A673 (cell line): Measurements from ENCODE around the gene OR12D2. TPM values are rescaled to one million over a fixed set of nuclear protein-coding genes. Genes with fewer than 3 reads are reported as not detected.

Source experiments
- BruUV-seq: library from RNA; stranded (reverse); fragments of 400-500 nt; replicated peaks from 2 replicates; lab custom pipeline; 2021; lab: Mats Ljungman, UMichigan
- CTCF ChIA-PET: fragments of 300-600 bp; sonication (Branson Sonifier 250); formaldehyde crosslinking; loops from one replicate; lab custom pipeline; 2022; ENCODE audit warnings: antibody characterized with exemption; lab: Charles Lee
- POLR2A ChIA-PET: fragments of 300-600 bp; sonication (Branson Sonifier 250); formaldehyde crosslinking; loops from one replicate; lab custom pipeline; 2022; ENCODE audit warnings: antibody characterized with exemption; ENCODE audit not compliant: low non-redundant PET; lab: Charles Lee
- DNase-seq: peaks from one replicate; pipeline ENCODE4 v3.0.0-alpha.2; 2015; ENCODE audit warnings: low spot score
- H3K27ac ChIP-seq: fragments of 200-600 bp; sonication (generic); 2 replicates; pipeline ENCODE4 v1.5.1; 2016; ENCODE audit warnings: mixed run types, low read depth, mild to moderate bottlenecking, mixed read lengths, antibody characterized with exemption, low read length; ENCODE audit not compliant: poor library complexity, severe bottlenecking
- H3K27me3 ChIP-seq: fragments of 200-600 bp; sonication (generic); replicated peaks from 2 replicates; pipeline ENCODE4 v1.6.1; 2017; ENCODE audit warnings: mixed run types, low read depth, mild to moderate bottlenecking, mixed read lengths, antibody characterized with exemption, low read length; ENCODE audit not compliant: insufficient read depth, poor library complexity
- H3K36me3 ChIP-seq: fragments of 200-600 bp; sonication (generic); 2 replicates; pipeline ENCODE4 v1.6.1; 2016; ENCODE audit warnings: mixed run types, mild to moderate bottlenecking, mixed read lengths, antibody characterized with exemption, low read length; ENCODE audit not compliant: insufficient read depth, poor library complexity, severe bottlenecking
- H3K4me1 ChIP-seq: fragments of 200-600 bp; sonication (generic); 2 replicates; pipeline ENCODE4 v1.6.1; 2017; ENCODE audit warnings: mixed run types, mild to moderate bottlenecking, mixed read lengths, antibody characterized with exemption, low read length; ENCODE audit not compliant: insufficient read depth, poor library complexity, severe bottlenecking
- H3K4me3 ChIP-seq: fragments of 200-600 bp; sonication (generic); 2 replicates; pipeline ENCODE4 v1.5.1; 2016; ENCODE audit warnings: low read depth, mixed run types, mild to moderate bottlenecking, mixed read lengths, low read length; ENCODE audit not compliant: poor library complexity, severe bottlenecking
- H3K9me3 ChIP-seq: fragments of 200-600 bp; sonication (generic); 2 replicates; pipeline ENCODE4 v1.6.1; 2016; ENCODE audit warnings: mixed run types, low read depth, mild to moderate bottlenecking, mixed read lengths, antibody characterized with exemption, low read length; ENCODE audit not compliant: poor library complexity, severe bottlenecking
- CTCF ChIP-seq: fragments of 300-800, 200-600 bp; sonication (generic); conservative IDR thresholded peaks from 2 replicates; pipeline ENCODE4 v1.5.1; 2017; ENCODE audit warnings: low read depth, mild to moderate bottlenecking, antibody characterized with exemption, low read length, moderate library complexity, mixed read lengths
- EZH2 ChIP-seq: fragments of 200-600 bp; sonication (generic); IDR thresholded peaks from 2 replicates; pipeline ENCODE4 v1.6.1; 2017; ENCODE audit warnings: borderline replicate concordance, low read depth, mild to moderate bottlenecking, mixed read lengths, antibody characterized with exemption, low read length; ENCODE audit not compliant: poor library complexity, severe bottlenecking
- intact Hi-C: fragments of 100-400 bp; cut with micrococcal nuclease; formaldehyde crosslinking; loops from one replicate; pipeline ENCODE4 v1.10.0; 2022; ENCODE audit not compliant: unreplicated experiment
- total RNA-seq: library from RNA; stranded (reverse); gene quantifications from 2 replicates; pipeline ENCODE4 v1.2.3, GENCODE V29; 2021

Gene OR12D2
- total RNA-seq, 1 experiment from 2014 or later: not detected

DNA sequence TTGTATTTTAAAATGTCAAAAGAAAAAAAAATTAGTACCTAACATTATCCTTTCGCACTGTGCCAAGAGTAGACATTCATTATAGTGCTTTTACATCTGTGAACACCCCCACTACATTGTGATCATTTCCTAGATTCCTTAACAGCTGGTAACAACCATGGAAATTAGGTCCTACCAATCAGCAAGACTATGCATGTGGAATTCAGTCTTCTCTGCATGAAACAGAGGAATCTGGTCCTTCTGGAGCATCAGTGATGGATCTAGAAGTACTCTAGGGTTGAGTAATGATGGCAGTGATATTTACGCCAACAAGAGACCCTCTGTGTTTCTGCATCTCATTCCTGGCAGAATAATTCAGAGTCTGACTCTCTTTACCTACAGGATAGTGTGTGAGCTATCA lies 28.7 kb downstream of the OR12D2 start:
- BruUV-seq: no TSS peak
- intact Hi-C loops: no loop called here
- TF ChIP-seq EZH2: no peak
- TF ChIP-seq CTCF: no peak
- POLR2A ChIA-PET: no interaction called here
- no peak for DNase-seq
- Histone ChIP-seq H3K4me1 (no peaks in the 10 kb centered on the region), H3K36me3 (no peaks in the 10 kb centered on the region), H3K27me3 (peaks cover 23% of the 10 kb centered on the region), H3K27ac (no peak overlapping the region), H3K4me3 (no peak overlapping the region), H3K9me3 (peaks cover 6% of the 10 kb centered on the region)
- CTCF ChIA-PET: no interaction called here

DNA sequence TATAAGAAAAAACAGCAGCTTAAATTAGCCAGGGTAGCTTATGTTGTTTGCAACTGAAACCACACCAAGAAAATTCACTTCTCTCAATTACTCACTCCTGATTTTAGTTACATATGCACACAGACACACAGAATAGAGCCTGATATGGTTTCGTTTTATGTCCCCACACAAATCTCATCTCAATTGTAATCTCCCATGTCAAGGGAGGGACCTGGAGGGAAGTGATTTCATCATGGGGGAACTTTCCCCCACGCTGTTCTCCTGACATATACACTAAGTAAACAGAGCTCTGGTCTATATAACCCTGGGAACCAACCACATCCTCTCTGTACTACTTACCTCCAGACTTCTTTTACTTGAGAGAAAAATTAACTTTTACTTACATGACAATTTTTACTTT lies 29.1 kb downstream of the OR12D2 start:
- ChIA-PET CTCF (no interaction called here), POLR2A (no interaction called here)
- Histone ChIP-seq H3K9me3 (peaks cover 6% of the 10 kb centered on the region), H3K27ac (no peak overlapping the region), H3K4me1 (no peaks in the 10 kb centered on the region), H3K27me3 (peaks cover 23% of the 10 kb centered on the region), H3K36me3 (no peaks in the 10 kb centered on the region), H3K4me3 (no peak overlapping the region)
- intact Hi-C loops: no loop called here
- DNase-seq: no peak
- TF ChIP-seq CTCF: no peak
- TF ChIP-seq EZH2: no peak
- no TSS peak for BruUV-seq

DNA sequence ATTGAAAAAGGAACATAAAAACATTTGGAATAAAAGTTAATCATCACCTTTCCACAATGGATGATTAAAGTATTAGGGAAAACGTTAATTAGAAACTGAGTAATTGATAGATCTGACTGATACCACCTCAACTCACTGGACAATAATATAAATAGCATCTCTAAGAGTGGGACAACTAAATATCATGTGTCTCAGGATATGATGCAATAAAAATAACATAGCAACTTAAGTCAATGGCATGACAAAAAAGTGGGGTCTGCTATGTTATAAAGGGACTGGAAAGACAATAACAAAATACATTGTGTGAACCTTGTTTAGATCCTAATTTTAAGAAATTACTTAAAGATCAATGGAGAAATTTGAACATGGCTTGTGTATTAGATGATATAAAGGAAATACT lies 29.6 kb downstream of the OR12D2 start:
- ChIA-PET POLR2A (no interaction called here), CTCF (no interaction called here)
- H3K4me1 ChIP-seq: no peaks in the 10 kb centered on the region
- TF ChIP-seq EZH2 (no peak), CTCF (no peak)
- H3K9me3 ChIP-seq: peaks cover 6% of the 10 kb centered on the region
- H3K36me3 ChIP-seq: no peaks in the 10 kb centered on the region
- H3K27me3 ChIP-seq: peaks cover 22% of the 10 kb centered on the region
- no peak overlapping the region for H3K27ac ChIP-seq
- intact Hi-C loops: no loop called here
- no peak for DNase-seq
- no TSS peak for BruUV-seq
- no peak overlapping the region for H3K4me3 ChIP-seq
